ENCODE results near the gene PHLDA2.
A peak's percentile ranks its signal among the peaks of the same experiment; 100 is the strongest.

PHLDA2 gene

DNA sequence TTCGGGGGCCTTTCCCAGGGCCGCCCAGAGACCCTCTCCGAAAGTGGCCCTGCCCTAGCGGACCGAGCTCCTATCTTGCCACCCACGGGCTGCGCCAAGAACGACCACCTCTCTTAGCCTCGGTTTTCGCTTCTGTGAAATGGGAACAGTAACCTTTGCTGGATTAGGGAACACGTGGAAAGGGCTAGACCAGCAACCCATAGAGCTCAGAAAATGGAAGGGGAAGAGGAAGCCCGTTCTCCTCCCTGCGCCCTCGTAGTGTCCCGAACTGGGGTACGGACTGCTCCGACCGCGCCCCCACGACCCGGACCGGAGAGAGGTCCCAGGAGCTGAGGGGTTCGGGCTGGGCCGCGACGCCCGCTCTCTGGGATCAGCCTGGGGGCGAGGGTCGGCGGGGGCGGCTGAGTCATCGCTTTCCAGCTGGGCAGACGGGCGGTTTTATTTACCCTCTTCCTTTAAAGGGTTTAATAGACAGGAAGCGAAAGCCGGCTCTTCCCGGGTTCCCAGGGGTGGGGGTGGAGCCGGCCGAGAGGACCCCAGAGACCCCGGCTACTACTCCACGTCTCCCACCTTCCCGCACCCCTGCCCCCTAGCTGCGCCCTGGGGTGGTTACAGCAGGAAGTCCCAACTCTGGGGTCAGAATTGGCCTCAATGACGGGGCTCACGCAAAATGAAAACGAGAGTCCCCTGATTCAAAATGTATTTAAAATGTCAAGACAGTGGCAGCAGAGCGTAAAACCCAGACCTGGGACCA lies 907 bp upstream of the PHLDA2 start:
- DNase-seq (ENCODE audit: low spot score) = peak; percentile 79

DNA sequence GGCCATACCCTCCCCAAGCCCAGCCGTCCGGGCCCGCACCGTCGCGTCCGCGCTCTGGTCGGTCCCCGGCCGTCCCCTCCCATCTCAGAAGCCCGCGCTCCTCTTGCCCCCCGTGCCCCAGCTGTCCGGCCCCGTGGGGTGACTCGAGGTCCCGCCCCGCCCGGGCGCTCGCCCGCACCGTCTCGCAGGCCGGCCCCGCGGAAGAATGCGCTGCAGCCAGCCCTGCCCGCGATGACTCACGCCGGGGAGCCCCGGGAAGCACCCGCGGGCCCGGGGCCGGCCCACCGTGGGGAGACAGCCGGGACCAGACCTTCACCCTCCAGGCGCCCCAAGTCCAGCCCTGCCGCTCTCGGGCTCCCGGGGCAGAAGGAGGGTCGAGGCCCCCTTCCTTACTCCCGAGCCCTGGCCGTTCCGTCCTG lies 320 bp upstream of the PHLDA2 start:
- DNase-seq (ENCODE audit: low spot score) = peak; percentile 80

DNA sequence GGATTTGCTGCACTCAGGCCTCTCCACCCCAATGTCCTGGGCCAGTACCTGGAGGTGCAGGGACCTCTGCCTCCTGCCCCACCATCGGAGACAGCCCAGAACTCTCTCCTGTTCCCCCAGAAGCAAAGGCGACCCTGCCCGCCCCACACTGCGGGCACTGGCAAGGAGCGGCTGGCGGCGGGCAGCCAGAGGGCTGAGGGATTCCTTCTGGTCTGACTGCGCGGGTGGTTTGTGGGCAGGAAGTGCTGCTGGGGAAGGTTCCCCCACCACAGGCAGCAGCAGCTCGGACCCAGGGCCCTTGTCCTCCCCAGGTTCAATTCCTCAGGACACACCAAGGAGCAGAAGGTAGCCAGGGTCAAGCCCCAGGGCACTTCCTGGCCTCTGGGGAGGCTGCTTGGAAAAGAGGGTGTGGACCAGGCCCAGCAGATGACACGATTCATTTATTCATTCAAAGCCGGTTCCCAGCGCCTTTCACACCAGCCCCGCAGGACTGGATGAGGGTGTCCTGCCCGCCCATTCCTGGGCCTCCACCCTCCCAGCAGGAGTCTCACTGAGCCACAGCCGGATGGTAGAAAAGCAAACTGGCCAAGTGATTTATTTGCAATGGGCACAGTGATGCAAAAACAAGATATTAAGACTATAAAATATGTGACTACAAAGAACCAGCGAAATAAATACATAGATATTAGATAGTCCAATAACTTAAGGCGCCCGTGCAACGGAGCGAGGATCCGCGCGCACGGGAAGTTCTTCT lies 1.2 kb downstream of the PHLDA2 start:
- DNase-seq (ENCODE audit: low spot score) = peak; percentile 59

DNA sequence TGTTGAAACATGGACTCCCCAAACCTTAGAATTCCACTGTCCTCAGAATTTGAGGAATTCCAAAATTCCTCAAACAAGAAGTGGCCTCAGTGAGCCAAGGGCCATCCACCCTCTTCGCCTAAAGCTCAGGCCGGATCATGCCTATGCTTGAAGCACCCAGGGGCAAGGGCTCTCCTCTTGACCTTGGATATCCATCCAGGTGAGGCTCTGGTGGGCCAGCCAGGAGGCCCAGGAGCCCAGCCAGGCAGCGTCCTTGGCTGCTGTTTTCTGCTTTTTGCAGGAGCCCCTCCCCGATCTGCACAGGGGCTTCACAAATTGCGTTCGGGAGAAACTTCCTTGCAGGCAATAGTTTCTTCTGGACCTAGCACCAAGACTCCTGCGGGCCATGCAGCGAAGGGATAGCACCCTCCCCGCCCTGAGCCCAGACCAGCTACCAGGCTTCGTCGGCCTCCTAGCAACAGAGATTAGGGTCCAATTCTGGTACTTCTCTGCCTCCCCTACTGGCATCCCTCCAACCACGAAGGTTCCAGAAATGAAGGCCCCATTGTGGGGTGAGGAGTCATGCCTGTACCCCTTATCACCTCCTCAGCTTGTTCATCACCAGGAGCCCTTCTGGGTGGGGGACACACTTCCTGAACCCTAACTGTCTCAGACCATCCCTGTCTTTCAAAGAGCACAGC lies 2.0 kb downstream of the PHLDA2 start:
- DNase-seq (ENCODE audit: low spot score) = no peak

DNA sequence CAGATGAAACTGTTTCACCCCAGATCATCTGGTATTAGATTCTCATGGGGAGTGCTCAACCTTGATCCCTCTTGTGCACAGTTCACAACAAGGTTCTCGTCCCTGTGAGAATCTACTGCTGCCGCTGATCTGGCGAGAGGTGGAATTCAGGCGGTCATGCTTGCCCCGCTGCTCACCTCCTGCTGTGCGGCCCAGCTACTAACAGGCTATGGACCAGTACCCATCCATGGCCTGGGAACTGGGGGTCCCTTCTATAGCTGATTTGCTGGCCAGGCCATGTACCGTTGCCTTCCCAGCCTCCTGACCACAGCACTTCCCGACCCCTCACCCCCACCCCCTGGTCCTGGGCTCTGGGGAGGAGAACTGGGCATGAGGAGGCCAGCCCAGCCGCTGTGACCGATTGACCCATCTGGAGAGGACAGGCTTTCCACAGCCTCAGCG lies 2.6 kb downstream of the PHLDA2 start:
- no peak for DNase-seq (ENCODE audit: low spot score)

DNA sequence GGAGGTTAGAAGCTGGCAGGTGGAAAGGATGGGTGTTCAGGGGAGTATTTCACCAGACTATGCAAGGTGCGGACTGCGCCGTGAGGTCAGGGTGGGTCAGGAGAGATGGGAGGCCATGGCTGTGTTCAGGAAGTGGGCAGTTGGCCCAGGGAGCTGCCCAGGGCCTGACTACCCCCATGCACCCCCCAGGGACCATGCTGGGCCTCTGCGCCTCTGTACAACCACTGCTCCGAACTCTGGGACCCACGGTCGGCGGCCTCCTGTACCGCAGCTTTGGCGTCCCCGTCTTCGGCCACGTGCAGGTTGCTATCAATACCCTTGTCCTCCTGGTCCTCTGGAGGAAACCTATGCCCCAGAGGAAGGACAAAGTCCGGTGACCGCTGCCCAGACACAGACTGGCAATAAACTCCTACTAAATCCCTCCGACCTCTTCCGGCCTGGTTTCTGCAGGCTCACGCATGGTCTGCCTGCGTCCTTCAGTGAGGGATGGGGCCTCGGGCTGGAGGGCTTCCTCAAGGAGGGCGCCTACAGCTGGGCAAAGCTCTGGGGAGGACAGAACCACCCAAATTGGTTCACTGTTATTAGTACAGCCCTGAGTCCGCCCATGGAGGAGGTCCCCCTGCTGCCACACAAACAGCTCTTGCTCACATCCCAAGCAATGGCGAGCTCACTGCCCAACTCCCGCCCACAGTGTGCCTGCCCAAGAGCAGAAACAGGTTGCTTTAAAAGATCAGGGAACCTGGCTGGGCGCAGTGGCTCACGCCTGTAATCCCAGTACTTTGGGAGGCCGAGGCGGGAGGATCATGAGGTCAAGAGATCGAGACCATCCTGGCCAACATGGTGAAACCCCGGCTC lies 4.2 kb downstream of the PHLDA2 start:
- DNase-seq (ENCODE audit: low spot score) = no peak

DNA sequence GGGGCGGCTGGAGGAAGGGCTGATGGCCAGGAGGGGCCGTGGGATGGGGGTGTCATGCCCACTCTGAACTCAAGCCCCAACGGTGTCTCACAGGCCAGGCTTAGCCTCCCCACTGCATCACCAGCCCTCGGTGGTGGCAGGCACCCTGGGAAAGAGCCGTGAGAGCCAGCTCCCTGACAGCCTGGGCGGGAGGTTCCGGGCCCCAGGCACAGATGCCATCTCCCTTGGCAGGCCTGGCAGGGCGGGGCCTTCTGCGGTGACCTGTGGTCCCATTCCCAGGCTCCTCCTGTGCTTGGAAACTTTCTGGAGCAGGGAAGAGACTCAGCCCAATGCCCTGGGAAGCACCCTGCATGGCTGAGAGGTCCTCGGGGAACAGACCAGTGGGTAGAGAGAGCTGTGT lies 4.8 kb downstream of the PHLDA2 start:
- DNase-seq (ENCODE audit: low spot score) = no peak

DNA sequence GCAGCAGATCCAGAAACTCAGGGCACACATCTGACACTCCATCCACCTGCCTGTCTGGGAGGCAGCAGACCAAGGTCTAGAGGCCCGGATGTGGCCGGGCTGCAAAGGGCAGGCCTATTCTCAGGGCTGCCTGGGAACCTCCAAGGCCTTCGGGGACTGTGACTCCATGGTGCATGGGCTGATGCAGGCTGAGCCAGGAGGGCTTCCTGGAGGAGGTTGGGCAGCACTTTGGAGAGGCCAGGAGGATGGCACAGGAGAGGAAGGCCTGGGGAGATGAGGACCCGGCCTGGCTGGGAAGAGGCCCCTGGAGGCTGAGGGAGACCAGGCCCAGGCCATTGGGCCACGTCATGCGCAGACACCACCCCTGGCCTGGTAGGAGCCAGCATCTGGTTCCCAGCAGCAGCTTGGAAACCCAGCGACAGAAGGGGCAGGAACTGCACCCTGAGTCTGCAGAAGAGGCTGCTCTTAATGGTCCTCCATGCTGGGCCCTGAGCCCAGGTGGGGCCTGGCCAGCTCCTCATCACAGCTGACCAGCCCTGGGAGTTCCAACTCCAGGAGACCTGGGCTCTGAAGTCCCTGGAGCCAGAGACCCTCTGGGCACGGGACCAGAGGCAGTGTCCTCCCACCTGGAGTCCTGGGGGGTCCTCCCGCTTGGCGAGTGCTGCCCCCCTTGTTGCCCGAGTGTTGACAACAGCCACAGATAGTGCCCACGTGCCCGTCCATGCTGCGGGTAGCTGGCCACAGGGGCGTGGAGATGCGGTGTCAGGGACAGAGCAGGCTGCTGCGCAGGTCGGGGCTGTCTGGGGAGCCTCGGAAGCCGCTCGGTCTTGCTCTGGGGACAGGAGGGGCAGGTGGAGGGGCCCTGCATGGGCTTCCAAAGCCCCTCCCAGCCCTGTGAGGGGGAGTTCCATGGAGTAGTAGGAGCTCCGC lies 5.5 kb downstream of the PHLDA2 start:
- no peak for DNase-seq (ENCODE audit: low spot score)

DNA sequence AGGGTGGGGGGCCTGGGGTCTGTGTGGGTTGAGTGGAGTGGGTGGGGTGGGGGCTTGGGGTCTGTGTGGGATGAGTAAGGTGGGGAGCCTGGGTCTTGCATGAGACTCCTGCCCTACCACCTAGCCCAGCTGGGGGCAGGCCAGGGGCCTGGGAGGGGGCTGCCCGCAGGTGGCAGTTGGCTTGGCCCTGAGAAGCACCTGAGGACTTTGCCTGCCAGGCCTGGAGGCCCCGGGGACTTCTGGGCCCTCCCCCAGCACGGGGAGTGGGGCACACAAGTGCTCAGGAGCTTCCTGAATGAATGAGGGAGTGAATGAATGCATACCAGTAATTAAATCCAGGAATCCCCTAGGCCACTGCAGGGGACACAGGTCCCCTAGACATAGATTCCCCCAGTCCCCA lies 6.6 kb downstream of the PHLDA2 start:
- DNase-seq (ENCODE audit: low spot score) = no peak

DNA sequence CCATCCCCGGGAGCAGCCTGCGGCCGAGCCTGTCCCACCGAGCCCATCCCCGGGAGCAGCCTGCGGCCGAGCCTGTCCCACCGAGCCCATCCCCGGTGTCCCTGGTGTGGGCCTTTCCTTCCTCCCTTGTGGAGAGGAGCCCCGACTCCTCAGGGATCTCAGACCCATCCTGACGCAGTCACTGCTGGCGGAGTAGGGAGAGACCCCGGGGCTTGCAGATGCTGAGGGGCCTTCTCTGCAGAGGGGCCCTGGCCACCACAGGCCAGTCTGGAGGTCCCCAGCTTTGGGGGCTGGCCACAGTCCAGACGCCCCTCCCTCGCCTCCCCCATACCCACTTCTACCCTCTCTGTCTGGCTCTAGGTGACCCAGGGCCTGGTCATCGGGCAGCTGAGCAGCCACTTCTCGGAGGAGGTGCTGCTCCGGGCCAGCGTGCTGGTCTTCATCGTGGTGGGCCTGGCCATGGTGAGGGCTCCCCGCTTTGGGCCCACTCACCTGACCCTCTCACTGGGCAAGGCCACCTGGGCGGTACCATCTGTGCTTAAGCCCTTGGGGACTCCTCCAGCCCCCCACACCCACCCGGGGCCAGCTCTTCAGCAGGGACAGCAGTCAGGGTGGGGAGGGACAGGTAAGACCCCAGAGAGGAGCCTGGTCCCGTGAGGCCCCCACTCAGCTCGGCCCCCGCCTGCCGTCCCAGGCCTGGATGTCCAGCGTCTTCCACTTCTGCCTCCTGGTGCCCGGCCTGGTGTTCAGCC lies 7.3 kb downstream of the PHLDA2 start:
- no peak for DNase-seq (ENCODE audit: low spot score)

DNA sequence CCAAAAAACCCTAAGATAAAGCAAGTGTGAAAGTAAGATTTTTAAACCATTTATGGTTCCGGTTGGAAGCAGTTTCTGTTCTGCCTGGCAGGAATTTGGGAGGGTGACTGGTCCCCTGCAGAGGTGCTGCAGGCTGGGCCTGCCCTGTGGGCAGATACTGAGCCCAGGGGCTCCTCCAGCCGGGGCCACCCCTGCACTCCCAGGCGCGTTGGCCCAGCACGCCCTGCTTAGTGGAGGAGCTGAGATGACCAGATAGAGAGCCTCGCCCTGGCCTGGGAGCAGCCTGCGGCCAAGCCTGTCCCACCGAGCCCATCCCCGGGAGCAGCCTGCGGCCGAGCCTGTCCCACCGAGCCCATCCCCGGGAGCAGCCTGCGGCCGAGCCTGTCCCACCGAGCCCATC lies 8.0 kb downstream of the PHLDA2 start:
- DNase-seq (ENCODE audit: low spot score) = no peak

DNA sequence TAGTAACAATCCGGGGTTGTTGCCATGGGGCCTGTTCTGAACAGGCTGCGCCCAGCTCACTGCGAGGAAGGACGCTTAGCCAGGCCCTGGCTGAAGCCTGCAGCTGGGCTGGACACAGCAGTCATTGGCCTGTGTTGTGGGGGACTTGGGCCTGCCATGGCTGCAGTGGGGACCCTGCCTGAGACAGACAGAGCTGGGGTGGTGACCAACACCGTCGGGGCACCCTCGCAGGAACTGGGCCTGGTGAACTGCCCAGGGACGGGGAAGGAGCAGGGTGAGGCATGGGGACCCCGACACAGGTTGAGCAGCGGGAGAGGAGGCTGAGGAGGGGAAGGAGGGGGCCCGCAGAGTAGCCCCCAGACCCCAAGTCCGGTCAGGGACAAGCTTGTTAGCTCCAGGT lies 8.9 kb downstream of the PHLDA2 start:
- DNase-seq (ENCODE audit: low spot score) = no peak

DNA sequence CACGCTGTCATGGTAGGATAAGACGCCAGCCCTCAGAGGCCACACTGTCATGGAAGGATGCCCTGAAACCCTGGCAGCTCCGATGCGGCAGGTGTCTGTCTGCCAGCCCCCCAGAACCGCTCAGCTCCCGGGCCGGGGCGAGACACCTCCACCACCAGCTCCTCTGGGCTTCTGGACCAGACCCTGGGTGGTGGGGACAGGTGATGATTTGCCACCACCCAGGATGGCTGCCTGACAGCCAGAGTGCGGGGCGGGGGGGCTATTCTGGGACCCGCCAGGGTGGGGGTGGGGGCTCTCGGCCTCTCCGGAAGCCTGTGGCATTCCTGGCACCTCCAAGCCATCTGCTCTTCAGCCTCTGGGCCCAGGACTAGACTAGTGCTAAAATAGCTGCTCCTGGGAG lies 9.4 kb downstream of the PHLDA2 start:
- no peak for DNase-seq (ENCODE audit: low spot score)

DNA sequence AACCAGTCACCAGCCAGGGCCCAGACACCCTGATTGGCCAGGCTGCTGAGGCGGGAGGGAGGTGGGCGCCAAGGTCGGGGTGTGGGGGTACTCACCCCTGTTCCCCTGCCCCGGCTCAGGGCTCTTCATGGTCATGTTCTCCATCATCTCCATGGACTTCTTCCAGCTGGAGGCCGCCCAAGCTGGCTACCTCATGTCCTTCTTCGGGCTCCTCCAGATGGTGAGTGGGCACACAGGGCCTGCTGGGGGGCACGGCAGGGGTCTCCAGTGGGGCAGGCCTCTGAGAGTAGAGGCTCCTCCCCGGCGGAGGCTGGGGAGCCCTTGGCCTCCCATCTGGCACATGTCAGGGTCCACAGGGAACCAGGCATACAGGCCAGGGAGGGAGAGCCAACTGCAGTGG lies 10.0 kb downstream of the PHLDA2 start:
- DNase-seq (ENCODE audit: low spot score) = no peak

DNA sequence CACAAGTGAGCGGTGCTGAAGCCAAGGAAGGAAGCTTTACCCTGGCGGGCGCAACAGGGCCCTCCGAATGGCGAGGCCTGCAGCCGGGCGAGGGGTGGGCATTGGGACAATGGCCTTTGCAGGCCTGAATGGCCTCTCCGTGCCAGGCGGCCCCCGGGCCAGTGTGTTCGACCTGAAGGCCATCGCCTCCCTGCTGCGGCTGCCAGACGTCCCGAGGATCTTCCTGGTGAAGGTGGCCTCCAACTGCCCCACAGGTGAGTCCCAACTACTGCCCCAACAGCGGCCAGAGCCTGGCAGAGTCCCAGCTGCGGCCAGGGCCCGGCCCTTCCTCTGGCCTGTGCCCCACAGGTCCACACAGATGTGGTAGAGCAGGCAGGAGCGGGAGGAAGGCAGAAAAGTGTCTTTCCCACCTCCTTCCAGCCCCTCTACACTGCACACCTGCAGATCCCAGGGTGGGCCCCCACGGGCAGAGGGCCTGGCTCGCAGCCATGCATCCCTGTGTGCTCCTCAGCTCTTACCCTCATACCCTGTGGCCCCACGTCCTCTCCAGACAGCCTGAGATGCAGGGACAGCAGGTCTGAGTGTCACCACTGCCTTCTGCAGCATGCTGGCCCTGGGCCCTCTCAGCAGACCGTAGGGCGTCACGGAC lies 11.3 kb downstream of the PHLDA2 start:
- DNase-seq (ENCODE audit: low spot score) = no peak

DNA sequence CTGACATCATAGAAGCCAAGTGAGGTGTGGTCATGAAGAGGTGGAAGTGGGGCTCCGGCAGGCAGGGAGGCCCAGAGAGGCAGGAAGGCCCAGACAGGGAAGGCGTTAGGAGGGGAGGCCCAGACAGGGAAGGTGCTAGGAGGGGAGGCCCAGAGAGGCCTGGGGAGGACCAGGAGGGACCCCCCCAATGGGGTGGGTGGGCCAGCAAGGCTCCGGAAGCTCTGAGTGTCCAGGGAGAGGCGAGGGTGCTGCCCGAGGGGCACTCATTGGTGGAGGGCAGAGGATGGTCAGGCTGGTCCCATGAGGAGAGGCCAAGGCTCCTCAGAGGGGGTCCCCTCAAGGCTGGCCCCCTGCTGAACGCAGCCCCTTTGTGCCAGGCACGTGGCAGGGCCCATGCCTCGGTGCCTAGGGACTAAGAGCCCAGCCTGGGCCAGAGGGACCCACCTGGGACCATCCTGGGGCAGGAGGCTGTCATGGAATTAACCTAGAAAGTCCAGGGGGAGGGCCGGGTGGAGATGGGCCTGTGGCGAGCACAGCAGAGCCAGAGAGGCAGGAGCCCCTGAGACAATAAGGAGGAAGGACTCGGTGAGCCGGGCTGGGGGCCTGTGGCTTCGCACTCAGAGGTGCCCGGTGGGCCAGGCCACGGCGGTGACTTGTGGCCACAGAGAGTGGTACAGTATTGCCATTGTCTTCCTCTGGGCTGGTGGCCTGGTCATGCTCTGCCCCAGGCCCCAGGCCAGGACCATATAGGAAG lies 12.2 kb downstream of the PHLDA2 start:
- DNase-seq (ENCODE audit: low spot score) = no peak

DNA sequence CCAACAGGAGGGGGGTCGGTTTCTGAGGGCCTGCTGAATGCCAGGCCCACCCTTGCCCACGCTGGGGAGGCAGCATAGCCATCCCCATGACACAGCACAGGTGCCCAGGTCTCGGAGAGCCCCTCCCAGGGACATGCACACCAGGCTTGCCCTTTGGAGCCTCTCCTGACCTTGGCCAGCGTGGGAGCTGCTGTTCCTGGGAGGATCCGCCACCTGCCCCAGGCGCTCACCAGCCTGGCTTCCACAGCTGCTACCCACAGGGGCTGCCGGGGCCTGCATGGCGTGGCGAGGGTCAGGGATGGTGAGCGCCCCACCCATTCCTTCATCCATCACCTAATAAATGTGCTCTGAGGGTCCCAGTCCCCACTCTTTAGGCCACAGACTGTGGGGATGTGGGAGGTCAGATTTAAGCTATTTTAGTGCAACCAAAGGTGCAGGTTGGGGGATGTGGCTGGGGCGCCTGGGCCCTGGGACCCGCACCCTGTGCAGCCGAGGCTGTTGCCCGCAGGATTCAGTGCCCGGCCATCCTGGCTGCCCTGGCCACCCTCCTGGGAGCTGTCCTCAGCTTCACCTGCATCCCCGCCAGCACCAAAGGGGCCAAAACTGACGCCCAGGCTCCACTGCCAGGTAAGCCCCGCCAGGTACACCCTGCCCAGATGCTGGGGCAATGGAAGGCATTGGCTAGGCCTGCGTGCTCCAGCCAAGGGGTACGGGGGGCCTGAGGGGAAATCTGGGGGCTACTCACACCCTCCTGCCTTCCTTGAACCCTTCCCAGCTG lies 12.9 kb downstream of the PHLDA2 start:
- DNase-seq (ENCODE audit: low spot score) = no peak

DNA sequence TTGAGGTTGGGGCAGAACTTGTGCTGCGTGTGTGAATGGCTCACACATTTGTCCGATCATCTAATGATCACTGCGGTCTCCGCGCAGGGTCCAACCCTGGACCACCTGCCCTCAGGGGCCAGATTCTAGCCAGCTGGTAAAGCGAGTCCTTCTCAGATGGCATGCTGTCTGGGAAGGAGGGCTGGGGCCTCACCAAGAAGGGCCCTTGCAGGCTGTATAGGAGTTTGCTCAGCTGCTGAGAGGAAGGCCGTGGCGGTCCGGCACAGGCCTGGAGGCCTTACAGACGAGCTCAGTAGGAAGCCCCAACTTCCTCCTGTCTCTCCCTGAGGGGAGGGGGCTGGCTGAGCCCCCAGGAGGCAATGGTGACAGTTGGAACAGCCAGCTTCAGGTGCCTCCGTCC lies 13.7 kb downstream of the PHLDA2 start:
- DNase-seq (ENCODE audit: low spot score) = no peak
